ENCODE data around the gene DNAJB1. TPM values are rescaled to one million over a fixed set of nuclear protein-coding genes. Genes with fewer than 3 reads are reported as not detected.

DNAJB1 gene
- total RNA-seq, 4 donors from 2014 or later, result 67.5 to 669 (median 116) TPM

GRCh38 chr19:14536926-14537692 lies 18.9 kb upstream of the DNAJB1 start:
- ATAC-seq (ENCODE audit: low FRiP score), result peak; percentile 92
- TF ChIP-seq, protein P1, sequence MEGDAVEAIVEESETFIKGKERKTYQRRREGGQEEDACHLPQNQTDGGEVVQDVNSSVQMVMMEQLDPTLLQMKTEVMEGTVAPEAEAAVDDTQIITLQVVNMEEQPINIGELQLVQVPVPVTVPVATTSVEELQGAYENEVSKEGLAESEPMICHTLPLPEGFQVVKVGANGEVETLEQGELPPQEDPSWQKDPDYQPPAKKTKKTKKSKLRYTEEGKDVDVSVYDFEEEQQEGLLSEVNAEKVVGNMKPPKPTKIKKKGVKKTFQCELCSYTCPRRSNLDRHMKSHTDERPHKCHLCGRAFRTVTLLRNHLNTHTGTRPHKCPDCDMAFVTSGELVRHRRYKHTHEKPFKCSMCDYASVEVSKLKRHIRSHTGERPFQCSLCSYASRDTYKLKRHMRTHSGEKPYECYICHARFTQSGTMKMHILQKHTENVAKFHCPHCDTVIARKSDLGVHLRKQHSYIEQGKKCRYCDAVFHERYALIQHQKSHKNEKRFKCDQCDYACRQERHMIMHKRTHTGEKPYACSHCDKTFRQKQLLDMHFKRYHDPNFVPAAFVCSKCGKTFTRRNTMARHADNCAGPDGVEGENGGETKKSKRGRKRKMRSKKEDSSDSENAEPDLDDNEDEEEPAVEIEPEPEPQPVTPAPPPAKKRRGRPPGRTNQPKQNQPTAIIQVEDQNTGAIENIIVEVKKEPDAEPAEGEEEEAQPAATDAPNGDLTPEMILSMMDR (IDR thresholded peaks at IDR 0.05), result no peak
- DNase-seq (ENCODE audit: low spot score), result peak; percentile 47

DNA sequence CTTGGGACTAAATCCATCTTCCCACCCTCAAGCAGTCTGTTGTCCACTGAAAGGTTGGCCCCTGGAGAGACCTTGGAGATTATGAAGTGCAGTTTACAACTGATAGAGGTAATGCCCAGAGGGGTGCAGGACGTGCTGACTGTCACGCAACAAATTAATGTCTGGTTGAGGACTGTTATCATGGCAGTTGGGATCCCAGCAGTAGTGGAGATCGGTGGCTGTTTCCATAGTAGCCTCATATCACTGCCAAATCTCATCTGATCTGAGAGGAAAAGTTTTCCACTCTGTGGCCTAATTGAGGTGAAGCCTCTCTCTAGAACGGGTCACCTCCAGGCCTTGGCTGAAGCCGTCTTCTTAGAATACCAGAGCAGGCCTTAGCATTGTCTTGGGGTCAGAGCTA lies 15.3 kb upstream of the DNAJB1 start:
- TF ChIP-seq, protein P1 (IDR thresholded peaks at IDR 0.05), result no peak

GRCh38 chr19:14530506-14530905 lies 12.3 kb upstream of the DNAJB1 start:
- TF ChIP-seq, protein P1 (IDR thresholded peaks at IDR 0.05), result no peak
- ATAC-seq (ENCODE audit: low FRiP score), result no peak
- DNase-seq (ENCODE audit: low spot score), result no peak

More for the DNA sequence above, 15.3 kb upstream of the DNAJB1 start:
- DNase-seq (ENCODE audit: low spot score), result no peak
- ATAC-seq (ENCODE audit: low FRiP score), result no peak

GRCh38 chr19:14530005-14530348 lies 11.8 kb upstream of the DNAJB1 start:
- DNase-seq (ENCODE audit: low spot score) (peak; percentile 60), ATAC-seq (ENCODE audit: low FRiP score) (no peak)
- TF ChIP-seq, protein P1 (IDR thresholded peaks at IDR 0.05), result no peak

GRCh38 chr19:14529254-14530004 lies 11.2 kb upstream of the DNAJB1 start, which contains the start of gene TECR:
TSS of gene TECR (plus strand) at chr19:14529594. CDS start at chr19:14529697, 103 bp downstream.
- peak; percentile 99 for ATAC-seq (ENCODE audit: low FRiP score)
- TF ChIP-seq, protein P1 (IDR thresholded peaks at IDR 0.05), result no peak
- DNase-seq (ENCODE audit: low spot score), result peak; percentile 99

- TF ChIP-seq, protein P1 (IDR thresholded peaks at IDR 0.05), result no peak
- ATAC-seq (ENCODE audit: low FRiP score) (no peak), DNase-seq (ENCODE audit: low spot score) (no peak)
Measured at GRCh38 chr19:14528419-14529253, 10.4 kb upstream of the DNAJB1 start.

Measured in omental fat pad (tissue), 4 donors.